ENCODE data around the gene MLLT6.
A peak's percentile ranks its signal among the peaks of the same experiment; 100 is the strongest.

MLLT6 gene

DNA sequence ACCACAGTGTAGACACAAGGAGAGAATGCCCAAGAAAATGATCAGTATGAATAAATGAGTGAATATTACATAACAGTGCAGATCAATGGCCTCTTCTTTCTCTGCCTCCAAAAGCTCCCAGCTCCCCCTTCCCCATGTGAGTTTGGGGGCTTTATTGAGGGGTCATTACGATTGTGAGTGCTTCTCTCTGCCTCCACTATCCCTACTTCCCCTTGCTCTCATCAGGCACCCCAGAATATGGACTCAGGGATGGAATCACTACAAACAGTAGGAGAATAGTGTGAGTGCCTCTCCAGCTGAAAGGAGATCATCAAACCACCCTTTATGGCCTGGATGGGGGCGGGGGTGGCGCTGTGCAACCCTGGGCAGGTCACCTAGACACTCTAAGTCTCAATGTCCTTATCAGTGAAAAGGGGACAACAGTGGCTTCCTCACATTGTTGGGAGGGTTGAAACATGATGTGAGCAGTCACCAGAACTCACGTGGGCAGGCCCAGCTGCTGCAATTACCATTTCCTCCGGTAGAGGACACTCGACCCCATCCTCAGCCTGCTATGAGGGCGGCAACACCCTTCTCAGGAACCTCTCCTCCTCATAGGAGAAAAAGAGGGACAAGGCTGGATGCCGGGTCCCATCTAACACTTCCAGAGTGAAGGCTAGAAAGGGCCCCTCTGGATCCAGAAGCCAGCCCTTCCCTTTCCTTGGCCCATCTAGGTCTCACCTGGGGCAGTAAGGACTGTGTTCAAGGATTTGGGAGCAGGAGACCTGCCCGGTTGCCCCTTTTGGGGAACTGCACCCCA is 28.2 kb upstream of the MLLT6 start:
- DNase-seq: peak; percentile 92

DNA sequence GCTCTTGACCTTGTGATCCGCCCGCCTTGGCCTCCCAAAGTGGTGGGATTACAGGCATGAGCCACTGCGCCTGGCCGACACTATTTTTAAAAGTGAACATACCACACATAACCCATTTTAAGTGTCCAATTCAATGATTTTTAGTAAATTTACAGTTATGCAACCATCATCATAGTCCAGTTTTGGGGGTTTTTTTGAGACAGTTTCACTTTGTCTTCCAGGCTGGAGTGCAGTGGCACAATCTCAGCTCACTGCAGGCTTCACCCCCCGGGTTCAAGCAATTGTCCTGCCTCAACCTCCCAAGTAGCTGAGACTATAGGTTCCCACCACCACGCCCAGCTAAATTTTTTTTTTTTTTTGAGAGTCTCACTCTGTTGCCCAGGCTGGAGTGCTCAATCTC is 27.3 kb upstream of the MLLT6 start:
- DNase-seq: no peak

DNA sequence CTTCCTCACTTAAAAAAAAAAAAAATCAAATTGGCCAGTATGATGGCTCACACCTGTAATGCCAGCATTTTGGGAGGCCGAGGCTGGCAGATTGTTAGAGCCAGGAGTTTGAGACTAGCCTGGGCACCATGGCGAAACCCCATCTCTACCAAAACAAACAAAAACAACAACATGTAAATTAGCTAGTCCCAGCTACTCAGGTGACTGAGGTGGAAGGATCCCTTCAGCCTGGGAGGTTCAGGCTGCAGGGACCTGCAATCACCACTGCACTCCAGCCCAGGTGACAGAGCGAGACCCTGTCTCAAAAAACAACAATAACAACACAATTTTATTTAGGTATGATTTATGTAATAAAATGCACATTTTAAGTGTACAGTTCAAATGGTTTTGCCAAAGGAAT is 24.0 kb upstream of the MLLT6 start:
- DNase-seq: no peak

DNA sequence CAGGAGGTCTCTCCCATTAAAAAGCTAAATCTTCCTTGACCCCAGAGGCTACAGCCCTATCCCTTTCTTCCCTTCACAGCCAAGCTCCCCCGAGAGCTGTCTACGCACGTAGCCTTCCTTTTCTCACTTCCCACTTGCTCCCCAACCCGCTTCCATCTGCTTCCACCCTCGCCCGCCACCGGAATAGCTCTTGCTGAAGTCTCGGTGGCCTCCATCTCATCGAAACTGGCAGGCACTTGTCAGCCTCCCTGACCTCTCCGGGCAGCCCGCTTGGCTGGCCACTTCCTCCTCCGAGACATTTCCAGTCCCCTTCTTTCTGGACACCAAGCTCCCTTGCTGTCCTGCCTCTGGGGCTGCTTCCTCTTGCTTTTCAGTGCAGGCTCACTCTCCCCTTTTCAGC is 19.6 kb upstream of the MLLT6 start:
- no peak for DNase-seq

DNA sequence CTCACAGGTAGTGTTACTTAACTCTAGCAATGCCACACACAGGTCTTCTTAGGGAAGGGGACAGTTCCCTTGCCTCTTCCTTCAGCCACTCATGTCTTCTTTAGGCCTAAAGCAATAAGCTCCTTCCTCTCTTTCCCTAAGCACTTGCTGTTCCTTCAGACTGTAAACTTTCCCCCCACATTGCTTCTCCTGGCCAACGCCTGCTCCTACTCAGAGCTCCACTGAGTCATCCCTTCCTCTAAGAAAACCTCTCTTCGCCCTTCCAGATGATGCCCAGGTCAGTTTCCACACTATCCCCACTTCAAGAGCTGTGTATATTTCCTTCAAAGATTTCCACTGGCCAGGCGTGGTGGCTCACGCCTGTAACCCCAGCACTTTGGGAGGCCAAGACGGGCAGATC is 17.8 kb upstream of the MLLT6 start:
- DNase-seq: no peak

DNA sequence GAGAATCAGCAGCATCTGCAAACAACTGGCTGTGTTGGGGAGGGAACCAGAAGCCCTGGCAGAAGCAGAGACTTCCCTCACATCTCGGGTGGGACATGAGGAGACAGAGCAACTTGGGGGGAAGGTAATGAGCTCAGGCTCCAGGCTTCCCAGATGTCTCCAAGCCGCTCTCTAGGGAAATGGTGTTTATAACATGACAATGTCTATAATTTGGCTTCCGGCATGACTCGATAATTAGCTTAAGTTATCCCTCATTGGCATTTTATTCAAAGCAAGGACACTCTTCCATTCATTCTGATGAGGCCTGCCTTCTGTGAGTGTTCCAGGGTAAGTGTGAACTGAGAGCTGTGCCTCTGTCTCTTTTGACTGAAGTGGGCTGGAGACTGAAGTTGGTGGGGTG is 14.7 kb upstream of the MLLT6 start:
- peak; percentile 73 for DNase-seq

DNA sequence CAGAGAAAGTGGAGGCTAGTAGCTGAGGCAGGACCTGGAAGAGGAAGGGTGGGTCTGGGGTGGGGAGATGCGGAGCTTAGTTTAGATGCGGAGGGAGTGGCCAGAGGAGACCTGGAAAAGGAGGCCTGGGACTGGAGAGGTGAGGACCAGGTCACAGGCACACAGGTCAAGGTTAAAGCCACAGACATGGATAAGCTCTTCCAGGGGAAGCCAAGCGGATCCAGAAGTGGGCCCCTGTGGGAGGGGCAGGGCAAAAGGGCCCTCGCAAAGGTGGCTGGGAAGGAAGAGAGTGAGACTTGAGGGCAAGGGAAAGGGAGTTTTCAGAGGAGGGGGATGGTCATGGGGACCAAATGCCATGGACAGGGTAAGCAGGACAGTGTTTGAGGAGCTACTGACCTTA is 13.9 kb upstream of the MLLT6 start:
- no peak for DNase-seq

DNA sequence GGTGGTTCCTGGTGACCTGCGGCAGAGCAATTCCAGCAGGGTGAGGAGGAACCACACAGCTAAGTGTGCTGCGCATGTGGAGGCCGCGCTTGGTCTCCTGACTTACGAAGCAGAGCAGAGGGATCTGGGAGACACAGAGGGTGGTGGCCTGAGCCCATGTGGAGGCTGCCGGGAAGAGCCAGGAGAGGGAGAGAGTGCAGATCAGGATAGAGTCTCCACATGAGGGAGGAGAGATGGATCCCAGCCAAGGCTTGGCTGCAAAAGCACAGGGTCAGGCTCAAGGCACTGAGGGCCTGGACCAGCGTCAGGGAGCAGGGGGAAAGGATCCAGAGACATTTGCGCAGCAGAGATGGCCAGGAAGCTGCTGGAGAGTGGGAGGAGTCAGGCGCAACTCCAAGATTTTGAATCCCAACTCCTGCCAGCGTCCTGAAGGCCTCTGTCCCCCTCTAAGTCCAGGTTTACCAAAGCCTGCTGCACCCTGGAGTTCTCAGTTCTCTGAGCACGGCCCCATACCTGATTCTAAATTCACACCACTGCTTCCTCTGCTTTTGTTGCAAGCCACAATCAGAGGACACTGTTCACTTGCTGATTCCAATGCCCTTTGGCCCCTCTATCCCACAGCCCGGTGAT is 11.3 kb upstream of the MLLT6 start:
- DNase-seq: no peak

DNA sequence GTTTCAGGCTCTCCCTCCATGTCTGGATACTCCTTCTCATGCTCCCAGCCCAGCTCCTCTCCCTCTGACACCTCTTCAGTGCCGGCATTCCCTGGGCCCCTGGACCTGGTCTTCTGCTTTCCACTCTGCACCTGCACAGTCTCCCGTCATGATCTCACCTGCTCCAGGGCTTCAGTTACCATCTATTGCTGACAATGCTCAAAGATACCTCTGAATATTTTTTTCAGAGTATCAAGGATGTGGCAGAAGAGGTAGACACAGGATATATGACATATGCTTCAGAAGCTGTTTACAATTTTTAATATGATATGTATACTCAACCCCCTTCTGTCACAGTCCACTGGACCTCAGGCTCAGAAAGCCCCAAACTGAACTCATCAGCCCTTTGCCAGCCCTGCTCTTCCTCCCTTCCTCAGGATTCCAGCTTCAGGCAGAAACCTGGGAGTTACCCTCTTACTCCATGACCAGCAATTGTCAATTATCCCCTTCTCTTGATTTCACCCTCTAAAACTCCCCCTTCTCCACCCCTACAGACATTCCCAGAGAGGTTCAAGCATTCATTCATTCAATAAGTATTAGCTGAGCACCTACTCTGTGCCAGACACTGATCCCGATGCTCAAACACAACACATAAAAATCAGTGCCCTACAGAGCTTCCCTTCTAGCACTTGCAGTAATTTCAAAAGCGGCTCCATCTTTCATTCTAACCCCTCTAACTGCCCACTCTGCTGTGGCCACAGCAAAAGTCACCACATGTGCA is 7.8 kb upstream of the MLLT6 start:
- DNase-seq: no peak

DNA sequence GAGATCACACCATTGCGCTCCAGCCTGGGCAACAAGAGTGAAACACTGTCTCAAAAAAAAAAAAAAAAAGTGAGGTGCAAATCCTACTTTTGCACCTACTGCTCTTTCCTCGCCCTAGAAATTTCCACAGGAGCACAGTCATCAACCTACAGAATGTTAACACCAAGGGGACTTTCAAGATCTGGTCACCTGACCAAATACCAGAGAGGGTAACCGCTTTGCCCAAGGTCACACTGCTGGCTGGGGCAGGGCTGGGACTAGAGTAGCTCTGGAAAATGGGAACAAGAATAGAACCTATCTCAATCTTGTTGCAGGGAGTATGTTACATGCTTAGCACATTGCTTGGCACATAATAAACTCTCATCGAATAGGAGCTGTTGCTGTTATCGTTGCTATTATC is 6.3 kb upstream of the MLLT6 start:
- DNase-seq: no peak

DNA sequence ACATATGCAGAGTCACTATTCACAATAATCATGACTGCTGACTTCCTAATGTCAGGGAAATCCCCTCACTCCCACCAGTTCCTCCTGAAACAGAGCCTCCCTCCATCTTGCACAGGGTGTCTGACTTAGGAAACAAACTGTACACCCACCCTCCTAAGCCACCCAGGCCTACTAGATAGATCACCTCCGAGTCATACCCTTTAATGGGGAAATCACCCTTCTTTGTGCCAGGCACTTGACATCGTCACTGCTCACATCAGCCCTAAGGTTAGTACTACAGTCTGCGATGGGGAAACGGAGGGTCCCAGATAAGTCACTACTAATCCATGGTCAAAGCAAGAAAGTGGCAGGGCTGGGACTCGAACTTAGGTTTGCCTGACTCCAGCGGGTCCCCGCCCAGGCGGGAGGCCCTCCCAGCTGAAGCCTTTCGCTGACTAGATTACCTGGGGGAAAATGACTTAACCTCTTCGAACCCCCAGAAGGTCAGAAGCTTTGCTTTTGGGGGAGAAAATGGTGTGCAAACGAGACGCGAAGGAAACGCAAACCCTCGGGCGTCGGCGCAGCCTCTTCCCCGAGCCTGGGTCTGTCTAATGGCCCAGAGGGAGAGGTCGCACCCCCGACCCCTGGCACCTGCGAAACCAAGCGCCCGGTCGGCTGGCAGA is 3.4 kb upstream of the MLLT6 start:
- DNase-seq: peak; percentile 55

DNA sequence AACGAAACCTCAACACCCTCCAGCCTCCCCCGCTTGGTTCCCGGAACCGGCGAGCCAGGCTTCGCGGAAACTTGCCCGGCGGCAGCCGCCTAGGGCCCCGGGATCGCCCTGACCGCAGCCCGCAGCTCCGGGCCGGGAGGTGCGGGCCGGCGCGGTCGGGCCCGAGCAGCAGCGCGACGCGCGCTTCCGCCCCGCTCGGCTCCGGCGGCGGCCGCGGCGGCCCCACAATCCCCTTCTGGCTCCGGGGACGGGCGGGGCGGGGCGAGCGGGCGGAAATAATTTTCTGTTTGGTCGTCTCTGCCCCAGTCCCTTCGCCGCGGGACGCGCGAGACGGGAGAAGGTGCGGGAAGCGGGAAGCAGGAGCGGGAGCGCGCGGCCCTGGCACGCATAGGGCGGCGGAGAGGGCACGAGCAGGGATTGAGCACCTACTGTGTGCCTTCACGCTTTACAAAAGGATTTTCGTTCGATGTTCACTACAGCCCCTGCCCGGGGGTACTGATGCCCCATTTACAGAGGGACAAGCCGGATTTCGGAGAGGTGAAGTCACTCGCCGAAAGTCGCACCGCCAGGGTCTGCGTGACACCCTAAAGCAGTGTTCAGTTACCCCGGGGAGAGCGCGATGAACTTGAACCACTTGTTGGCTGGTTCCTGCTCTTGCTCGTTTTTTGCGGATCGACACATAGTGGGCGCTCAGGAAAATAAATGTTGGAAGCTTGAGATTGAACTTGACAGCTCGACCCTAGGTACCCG is 2.7 kb upstream of the MLLT6 start:
- DNase-seq: peak; percentile 91

DNA sequence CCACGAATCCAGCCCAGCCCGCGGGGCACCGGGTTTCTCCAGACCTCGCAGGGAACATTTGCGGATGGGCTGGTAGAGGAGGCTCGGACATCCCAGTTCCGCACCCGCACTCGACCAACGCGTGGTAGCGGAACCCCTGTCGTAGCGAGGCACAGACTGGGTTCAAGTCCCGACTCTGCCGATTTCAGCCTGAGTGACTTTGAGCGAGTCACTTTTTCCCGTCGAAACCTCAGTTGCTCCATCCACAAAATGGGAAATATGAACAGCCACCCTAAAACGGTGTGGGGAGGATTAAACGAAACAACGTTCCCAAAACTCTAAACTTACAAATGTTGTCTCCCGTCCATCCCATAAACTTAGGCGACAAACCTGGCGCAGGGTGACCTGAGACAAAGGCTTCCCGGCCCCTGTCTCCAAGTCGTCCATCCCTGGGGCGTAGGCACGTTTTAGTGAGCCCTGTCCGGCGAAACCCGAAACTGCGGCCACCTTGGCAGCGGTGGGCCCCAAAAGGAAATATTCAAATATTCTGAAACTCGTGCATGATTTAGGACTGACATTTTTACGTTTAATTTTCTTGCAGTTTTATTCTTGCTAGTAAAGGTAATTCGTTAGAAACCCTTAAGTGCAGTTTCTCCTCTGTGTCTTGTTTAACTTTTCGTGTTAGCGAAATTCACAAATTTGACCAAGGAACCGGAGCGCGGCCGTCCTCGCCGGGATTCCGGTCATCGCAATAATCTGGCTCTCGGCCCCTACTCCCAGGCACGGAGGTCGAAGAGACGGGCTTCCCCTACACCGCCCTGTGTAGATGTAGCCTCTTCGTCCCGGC is 1.9 kb upstream of the MLLT6 start:
- no peak for DNase-seq

DNA sequence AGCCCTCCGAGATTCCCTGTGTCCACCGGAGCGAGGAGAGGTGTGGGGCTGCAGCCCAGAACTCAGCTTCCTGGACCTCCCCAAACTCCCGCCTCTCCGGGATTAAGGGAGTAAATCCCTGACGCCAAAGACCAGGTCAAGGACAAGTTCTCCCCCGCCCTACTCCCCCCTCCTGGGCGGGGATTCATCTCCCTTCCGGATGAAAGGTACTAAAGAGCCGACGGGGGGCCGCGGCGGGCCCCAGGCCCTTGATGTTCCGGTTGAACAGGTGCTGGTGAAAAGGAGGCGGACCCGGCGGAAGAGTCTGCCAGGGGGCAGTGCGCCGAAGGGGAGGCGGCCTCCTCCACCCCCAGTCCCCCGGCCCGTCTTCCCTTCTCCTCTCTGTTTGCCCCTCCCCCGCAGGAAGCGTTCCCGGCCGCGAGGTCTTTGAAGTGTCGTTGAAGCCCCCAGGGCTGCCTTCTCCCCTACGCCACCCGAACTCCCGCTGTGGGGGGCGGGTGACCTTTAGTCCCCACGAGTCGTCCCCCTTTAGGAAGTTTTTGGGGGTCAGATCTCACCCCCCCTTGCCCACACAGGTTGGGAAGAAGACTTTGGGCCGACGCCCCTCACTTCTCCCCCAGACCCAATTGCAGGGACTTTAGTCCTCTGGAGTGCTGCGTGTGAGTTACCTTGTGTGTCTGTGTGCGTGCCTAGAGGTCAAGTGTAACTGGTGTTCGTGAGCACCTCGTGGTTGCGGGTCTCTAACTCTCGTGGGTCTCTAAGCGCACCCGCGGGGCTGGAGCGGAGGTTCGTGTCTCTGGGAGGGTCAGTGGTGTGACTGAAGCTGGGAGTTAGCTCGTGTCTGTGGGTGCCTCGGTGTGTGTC is 1.1 kb upstream of the MLLT6 start:
- peak; percentile 99 for DNase-seq

DNA sequence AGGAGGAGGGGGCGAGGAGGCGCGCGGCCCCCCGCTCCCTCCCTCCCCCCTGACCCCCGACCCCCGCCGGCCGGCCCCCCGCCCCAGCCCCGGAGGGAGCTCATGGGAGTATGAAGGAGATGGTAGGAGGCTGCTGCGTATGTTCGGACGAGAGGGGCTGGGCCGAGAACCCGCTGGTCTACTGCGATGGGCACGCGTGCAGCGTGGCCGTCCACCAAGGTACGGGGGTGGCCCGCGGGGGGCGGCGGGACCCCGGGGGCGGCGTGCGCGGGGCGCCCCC is 390 bp downstream of the MLLT6 start:
- no peak for DNase-seq

DNA sequence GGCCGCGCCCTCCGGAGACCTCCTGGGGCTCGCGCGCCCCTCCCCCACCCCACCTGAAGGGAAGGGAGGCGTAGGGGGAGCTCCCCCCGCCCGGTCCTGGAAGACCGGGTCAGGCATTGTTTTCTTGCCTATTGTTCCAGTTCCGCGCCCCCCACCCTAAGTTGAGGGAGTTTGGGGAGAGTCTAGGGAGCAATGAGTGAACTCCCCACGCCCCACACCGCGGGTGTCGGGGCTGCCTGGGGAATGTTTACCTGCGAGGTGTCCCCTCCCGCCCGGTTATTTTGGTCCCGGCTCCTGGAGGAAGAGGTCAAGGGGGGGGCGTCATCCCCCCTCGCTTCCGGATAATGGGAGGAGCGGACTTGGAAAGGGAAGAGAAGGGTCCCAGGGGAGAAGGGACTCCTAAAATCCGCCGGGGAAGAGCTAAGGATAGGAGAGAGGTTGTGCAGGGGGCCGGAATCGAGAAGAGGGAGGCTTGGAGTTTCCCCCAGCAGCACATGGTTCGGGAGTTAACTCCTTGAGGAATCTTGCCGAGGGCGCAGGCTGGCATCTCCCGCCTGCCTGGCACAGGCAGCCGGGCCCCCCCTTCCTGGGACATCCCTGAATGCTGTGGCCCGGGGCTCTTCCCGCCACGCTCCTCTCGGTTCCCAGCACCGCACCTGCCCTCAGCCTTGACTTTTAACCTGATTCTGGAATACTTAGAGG is 881 bp downstream of the MLLT6 start:
- DNase-seq: peak; percentile 95

DNA sequence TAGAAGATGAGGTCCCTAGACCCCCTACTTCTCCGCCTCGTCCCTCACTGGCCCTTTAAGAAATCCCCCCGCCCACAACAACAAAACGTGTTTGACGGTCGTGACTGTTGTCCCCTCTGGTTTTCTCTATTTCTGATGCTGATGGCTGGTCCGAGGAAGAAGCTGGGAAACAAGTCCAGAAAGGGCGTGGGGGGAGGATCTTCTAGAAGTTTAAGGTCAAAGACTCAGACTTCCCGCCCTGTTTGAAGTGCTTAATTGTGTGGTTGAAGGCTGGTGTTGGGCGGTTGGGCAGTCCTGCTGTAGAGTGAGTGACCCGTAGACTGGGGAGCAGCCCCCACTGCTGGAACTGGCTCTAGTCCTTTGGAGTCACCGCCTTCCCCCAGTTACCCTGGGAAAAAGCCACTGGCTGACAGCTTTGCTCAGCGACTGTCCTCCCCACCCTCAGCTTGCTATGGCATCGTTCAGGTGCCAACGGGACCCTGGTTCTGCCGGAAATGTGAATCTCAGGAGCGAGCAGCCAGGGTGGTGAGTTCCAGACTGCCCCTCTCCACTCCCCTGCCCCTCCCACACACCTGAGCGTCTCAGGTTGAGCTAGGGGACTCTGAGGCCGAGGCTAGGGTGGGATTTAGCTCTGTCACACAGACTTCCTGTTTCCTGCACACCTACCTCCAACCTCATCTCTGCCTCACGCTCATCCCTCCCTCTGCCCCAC is 1.6 kb downstream of the MLLT6 start:
- peak; percentile 54 for DNase-seq

DNA sequence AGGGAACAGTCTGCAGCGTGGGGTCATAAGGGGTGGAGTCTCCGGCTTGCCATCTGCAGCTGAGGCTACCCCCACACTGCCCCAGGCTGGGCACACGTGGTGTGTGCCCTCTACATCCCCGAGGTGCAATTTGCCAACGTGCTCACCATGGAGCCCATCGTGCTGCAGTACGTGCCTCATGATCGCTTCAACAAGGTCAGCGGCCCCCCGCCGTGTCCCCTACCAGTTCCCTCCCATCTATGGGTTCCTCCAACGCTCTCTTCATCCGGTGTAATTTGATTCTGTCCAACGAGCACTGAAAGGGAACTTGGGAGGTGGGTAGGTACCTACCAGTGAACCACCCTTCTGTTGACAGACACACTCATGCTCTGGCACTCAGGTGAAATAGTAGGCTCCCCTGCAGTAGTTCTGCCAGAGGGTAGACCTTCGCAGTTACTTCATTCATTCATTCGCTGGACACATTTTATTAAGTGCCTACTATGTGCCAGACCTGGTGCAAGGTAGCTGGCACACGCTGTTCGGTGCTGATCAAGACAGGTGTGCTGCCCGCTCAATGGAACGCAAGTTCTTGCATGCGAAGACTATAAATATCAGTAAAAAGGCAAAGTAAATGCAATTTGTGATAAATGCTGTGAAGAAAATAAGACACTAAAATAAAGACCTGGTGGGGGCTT is 2.7 kb downstream of the MLLT6 start:
- no peak for DNase-seq
